ENCODE results near the gene IRF3. TPM values are rescaled to one million over a fixed set of nuclear protein-coding genes. Genes with fewer than 3 reads are reported as not detected.
A peak's percentile ranks its signal among the peaks of the same experiment; 100 is the strongest.

Gene IRF3
- total and polyA plus RNA-seq, 2 of the 4 experiments (the other 2 are of a cell fraction), result 39.6 to 65.2 TPM

GRCh38 chr19:49614096-49614833, 51.4 kb downstream of the IRF3 start:
- H3K36me3 ChIP-seq (ENCODE audit: control insufficient read depth, insufficient read depth, low read length), result peaks cover 42% of the 10 kb centered on the region
- ChIA-PET CTCF (no interaction called here), POLR2A (ENCODE audit: unreplicated experiment) (interaction anchor here (0.6 kb wide), 1 partner anchor 20 kb away, joined by 3 read pairs; no protein-coding TSS in a partner anchor)
- no peak overlapping the region for H3K56ac ChIP-seq (ENCODE audit: extremely low read depth, insufficient read depth, low read length)
- 51% methylated on average over 6 of the region's 19 CpGs; no CpG with 5 or more reads in 1 of the 2 experiments for WGBS, 2 experiments (ENCODE audit: extremely low coverage in 2 of 2, insufficient read length in 1 of 2)
- H2BK15ac ChIP-seq (ENCODE audit: low read depth, low read length), result no peak overlapping the region; the same call in 2 of the 3 replicates
- H3K27me3 ChIP-seq (ENCODE audit: control insufficient read depth, insufficient read depth, low read length), result no peaks in the 10 kb centered on the region
- no TSS peak for BruUV-seq (replicated peaks)
- H3K18ac ChIP-seq (ENCODE audit: low read depth, low read length), result peak overlapping the region; percentile 3; the same call in 1 of the 2 replicates
- DNase-seq (peak; percentile 91), ATAC-seq (ENCODE audit: low read depth) (peak; percentile 91)
- no peaks in the 10 kb centered on the region for H3K9me3 ChIP-seq (ENCODE audit: control insufficient read depth, insufficient read depth, low read length)
- peak overlapping the region in 1 of 2 experiments; percentile 70; a peak in 2 of 4 replicates for H4K8ac ChIP-seq (ENCODE audit: low read depth in 2 of 2, low read length in 2 of 2)
- peak overlapping the region; percentile 7; the same call in 1 of the 2 replicates for H4K91ac ChIP-seq (ENCODE audit: insufficient read depth, low read depth, low read length)
- in situ Hi-C loops (cut with MboI; ENCODE audit: low sequenced_read_pairs) (no loop called here), intact Hi-C loops (cut with micrococcal nuclease) (no loop called here), dilution Hi-C loops (cut with HindIII; ENCODE audit: low sequenced_read_pairs, unreplicated experiment) (no loop called here)
- 0 out of 2 replicates have a peak overlapping the region, but pooled peaks have one; percentile 12 for H2BK20ac ChIP-seq (ENCODE audit: low read depth, low read length)
- peak overlapping the region; percentile 20; the same call in 1 of the 2 replicates for H3K14ac ChIP-seq (replicated peaks; ENCODE audit: low read depth, low read length)
- peaks cover 16% of the 10 kb centered on the region for H3K4me1 ChIP-seq (ENCODE audit: control insufficient read depth, insufficient read depth, low read length)
- H3K79me1 ChIP-seq (ENCODE audit: low read depth in 1 of 2, low read length in 2 of 2), result peaks cover 37 to 79% of the 10 kb centered on the region in 2 experiments
- H3K27ac ChIP-seq (ENCODE audit: insufficient read depth, low read length), result peak overlapping the region; percentile 45
- peak overlapping the region; percentile 79 for H2BK5ac ChIP-seq (ENCODE audit: low read depth, low read length, poor library complexity, severe bottlenecking)
- peak overlapping the region; percentile 38 for H2AFZ ChIP-seq (replicated peaks; ENCODE audit: low read length, poor library complexity)
- H3K4me3 ChIP-seq (ENCODE audit: insufficient read depth, low read depth, low read length), result no peak overlapping the region
- H2BK120ac ChIP-seq (ENCODE audit: low read depth, low read length), result peak overlapping the region; percentile 50; the same call in 1 of the 2 replicates
- peak overlapping the region; percentile 4; the same call in 1 of the 2 replicates for H4K5ac ChIP-seq (ENCODE audit: low read depth, low read length)
- H4K20me1 ChIP-seq (ENCODE audit: insufficient read depth, low read length), result peaks cover 31% of the 10 kb centered on the region
- H3K9me1 ChIP-seq (ENCODE audit: insufficient read depth, low read length), result peaks cover 10% of the 10 kb centered on the region
- peak overlapping the region; percentile 43; the same call in 1 of the 2 replicates for H3K23ac ChIP-seq (ENCODE audit: low read depth, low read length)
- peak overlapping the region; percentile 86 for H2AK9ac ChIP-seq (replicated peaks; ENCODE audit: low read depth, low read length, poor library complexity)
- H3K4ac ChIP-seq (ENCODE audit: low read depth, low read length), result peak overlapping the region; percentile 84
- no peak overlapping the region for H3K9ac ChIP-seq (ENCODE audit: low read depth, low read length)
- peak overlapping the region; percentile 16; the same call in 1 of the 2 replicates for H3K4me2 ChIP-seq (ENCODE audit: low read depth, low read length)
- peak overlapping the region; percentile 75 for H2AK5ac ChIP-seq (ENCODE audit: low read depth, low read length)
- TF ChIP-seq FOS (IDR thresholded peaks at IDR 0.05; ENCODE audit: low read depth, low read length) (peak; percentile 76), NFE2L2 (IDR thresholded peaks at IDR 0.05; ENCODE audit: low read depth, low read length) (no peak), RAD21 (IDR thresholded peaks at IDR 0.05; ENCODE audit: low read length) (0 out of 2 replicates have a peak, but pooled peaks have one; percentile 17), CHD1 (IDR thresholded peaks at IDR 0.05; ENCODE audit: low read depth, low read length) (no peak), RFX5 (IDR thresholded peaks at IDR 0.05; ENCODE audit: low read depth, low read length) (no peak), CEBPB (IDR thresholded peaks at IDR 0.05; ENCODE audit: low read depth, low read length) (peak; percentile 63; the same call in 1 of the 2 replicates), MAFK (IDR thresholded peaks at IDR 0.05; ENCODE audit: low read depth, low read length) (no peak), MXI1 (IDR thresholded peaks at IDR 0.05; ENCODE audit: borderline replicate concordance, low read depth, low read length) (no peak), MAZ (IDR thresholded peaks at IDR 0.05; ENCODE audit: borderline replicate concordance, low read depth, low read length) (0 out of 2 replicates have a peak, but pooled peaks have one; percentile 8), POLR2A (IDR thresholded peaks at IDR 0.05; ENCODE audit: low read depth, low read length) (no peak), BHLHE40 (IDR thresholded peaks at IDR 0.05; ENCODE audit: low read depth, low read length) (0 out of 2 replicates have a peak, but pooled peaks have one; percentile 3), ELK1 (IDR thresholded peaks at IDR 0.05; ENCODE audit: borderline replicate concordance, low read depth, low read length) (no peak)
- TF ChIP-seq, protein P1, sequence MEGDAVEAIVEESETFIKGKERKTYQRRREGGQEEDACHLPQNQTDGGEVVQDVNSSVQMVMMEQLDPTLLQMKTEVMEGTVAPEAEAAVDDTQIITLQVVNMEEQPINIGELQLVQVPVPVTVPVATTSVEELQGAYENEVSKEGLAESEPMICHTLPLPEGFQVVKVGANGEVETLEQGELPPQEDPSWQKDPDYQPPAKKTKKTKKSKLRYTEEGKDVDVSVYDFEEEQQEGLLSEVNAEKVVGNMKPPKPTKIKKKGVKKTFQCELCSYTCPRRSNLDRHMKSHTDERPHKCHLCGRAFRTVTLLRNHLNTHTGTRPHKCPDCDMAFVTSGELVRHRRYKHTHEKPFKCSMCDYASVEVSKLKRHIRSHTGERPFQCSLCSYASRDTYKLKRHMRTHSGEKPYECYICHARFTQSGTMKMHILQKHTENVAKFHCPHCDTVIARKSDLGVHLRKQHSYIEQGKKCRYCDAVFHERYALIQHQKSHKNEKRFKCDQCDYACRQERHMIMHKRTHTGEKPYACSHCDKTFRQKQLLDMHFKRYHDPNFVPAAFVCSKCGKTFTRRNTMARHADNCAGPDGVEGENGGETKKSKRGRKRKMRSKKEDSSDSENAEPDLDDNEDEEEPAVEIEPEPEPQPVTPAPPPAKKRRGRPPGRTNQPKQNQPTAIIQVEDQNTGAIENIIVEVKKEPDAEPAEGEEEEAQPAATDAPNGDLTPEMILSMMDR (conservative IDR thresholded peaks at IDR 0.05; ENCODE audit: low read depth, low read length), result peak; percentile 27; the same call in 1 of the 2 replicates

All from IMR-90 (cell line).